ENCODE data around the gene PAX5. TPM values are rescaled to one million over a fixed set of nuclear protein-coding genes. Genes with fewer than 3 reads are reported as not detected.

PAX5 gene
- polyA plus RNA-seq, 1 of the 3 experiments (the other 2 are of a cell fraction) = 0.05 TPM

DNA sequence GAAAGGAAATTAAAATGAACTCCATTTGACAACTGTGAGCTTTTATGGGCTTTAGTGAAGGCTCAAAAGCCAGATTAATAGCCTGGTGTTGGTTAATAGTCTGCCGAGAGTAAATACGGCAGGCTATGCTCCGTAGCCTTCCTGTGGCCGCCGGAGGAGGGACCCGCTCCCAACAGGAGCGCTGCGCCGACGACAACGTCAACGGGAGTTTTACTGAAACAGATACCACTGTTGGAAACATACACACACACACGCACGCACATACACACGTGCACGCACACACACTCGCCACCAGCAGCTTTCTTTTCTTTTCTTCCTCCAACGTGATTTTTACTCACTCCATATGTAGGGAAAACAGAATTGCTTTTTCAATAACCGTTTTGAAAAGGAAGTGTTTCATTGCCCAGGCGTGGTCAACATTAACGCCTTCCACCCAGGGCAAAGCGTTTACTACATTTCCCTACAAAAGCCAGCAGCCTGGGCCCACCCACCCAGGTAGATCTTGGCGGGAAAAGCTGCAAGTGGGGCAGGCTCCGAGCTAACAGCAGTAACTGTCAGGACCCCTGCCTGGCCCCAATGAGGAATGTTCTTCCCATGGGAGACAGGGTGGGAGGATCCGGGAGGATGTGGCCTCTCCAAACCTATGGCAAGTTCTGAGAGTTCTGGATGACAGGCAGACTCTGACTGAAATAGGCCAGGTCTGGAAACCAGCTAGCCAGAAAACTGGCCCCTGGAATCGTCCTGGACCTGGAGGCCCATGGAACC is 72.3 kb downstream of the PAX5 start:
- H3K4me3 ChIP-seq (ENCODE audit: low read depth in 2 of 2, low read length in 1 of 2) = no peak overlapping the region
- ChIA-PET POLR2A (no interaction called here), CTCF (interaction anchor here (0.9 to 1.4 kb wide), 3 partner anchors 27 to 95 kb away, joined by 3 to 4 read pairs (median 3); no protein-coding TSS in a partner anchor)
- no peaks in the 10 kb centered on the region for H3K36me3 ChIP-seq (replicated peaks in 1 of 2; ENCODE audit: control insufficient read depth in 1 of 2, insufficient read depth in 2 of 2, low read length in 1 of 2)
- WGBS (ENCODE audit: low lambda C conversion rate) = 76% methylated on average over 26 of the region's 26 CpGs
- DNase-seq = no peak
- no peaks in the 10 kb centered on the region for H4K20me1 ChIP-seq (ENCODE audit: insufficient read depth)
- no peak overlapping the region for H2AFZ ChIP-seq (ENCODE audit: low read depth)
- H3K9me3 ChIP-seq = no peaks in the 10 kb centered on the region
- H3K9ac ChIP-seq = no peak overlapping the region
- H3K27ac ChIP-seq (ENCODE audit: low read depth in 2 of 2, low read length in 1 of 2) = no peak overlapping the region
- peaks cover 11% of the 10 kb centered on the region for H3K27me3 ChIP-seq (ENCODE audit: insufficient read depth)
- no peak overlapping the region for H3K4me2 ChIP-seq
- H3K79me2 ChIP-seq (ENCODE audit: insufficient read depth) = no peaks in the 10 kb centered on the region
- TF ChIP-seq CTCF (IDR thresholded peaks at IDR 0.05) (no peak), EP300 (IDR thresholded peaks at IDR 0.05; ENCODE audit: borderline replicate concordance in 1 of 2, low read depth in 1 of 2, low read length in 1 of 2) (no peak), SMC3 (IDR thresholded peaks at IDR 0.05; ENCODE audit: low read depth, low read length) (no peak), FOXJ3 (CRISPR knock-in tag; IDR thresholded peaks at IDR 0.05) (no peak), TAF1 (IDR thresholded peaks at IDR 0.05; ENCODE audit: borderline replicate concordance, low read depth, low read length) (no peak), MXI1 (IDR thresholded peaks at IDR 0.05; ENCODE audit: low read depth, low read length) (no peak), NFIC (IDR thresholded peaks at IDR 0.05; ENCODE audit: borderline replicate concordance) (no peak), TCF12 (IDR thresholded peaks at IDR 0.05) (no peak), RFX5 (IDR thresholded peaks at IDR 0.05; ENCODE audit: low read length) (no peak), IRF3 (IDR thresholded peaks at IDR 0.05; ENCODE audit: low read depth, low read length) (no peak), EZH2phosphoT487 (IDR thresholded peaks at IDR 0.05; ENCODE audit: borderline replicate concordance, low read depth) (no peak), TEAD4 (IDR thresholded peaks at IDR 0.05; ENCODE audit: borderline replicate concordance, insufficient read depth) (no peak), ELF1 (IDR thresholded peaks at IDR 0.05) (no peak), FOXM1 (IDR thresholded peaks at IDR 0.05; ENCODE audit: low read depth) (no peak)
- TF ChIP-seq, protein P1, sequence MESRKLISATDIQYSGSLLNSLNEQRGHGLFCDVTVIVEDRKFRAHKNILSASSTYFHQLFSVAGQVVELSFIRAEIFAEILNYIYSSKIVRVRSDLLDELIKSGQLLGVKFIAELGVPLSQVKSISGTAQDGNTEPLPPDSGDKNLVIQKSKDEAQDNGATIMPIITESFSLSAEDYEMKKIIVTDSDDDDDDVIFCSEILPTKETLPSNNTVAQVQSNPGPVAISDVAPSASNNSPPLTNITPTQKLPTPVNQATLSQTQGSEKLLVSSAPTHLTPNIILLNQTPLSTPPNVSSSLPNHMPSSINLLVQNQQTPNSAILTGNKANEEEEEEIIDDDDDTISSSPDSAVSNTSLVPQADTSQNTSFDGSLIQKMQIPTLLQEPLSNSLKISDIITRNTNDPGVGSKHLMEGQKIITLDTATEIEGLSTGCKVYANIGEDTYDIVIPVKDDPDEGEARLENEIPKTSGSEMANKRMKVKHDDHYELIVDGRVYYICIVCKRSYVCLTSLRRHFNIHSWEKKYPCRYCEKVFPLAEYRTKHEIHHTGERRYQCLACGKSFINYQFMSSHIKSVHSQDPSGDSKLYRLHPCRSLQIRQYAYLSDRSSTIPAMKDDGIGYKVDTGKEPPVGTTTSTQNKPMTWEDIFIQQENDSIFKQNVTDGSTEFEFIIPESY (IDR thresholded peaks at IDR 0.05; ENCODE audit: borderline replicate concordance, low read depth) = no peak
- H3K4me1 ChIP-seq (ENCODE audit: control insufficient read depth in 1 of 2, insufficient read depth in 2 of 2, low read depth in 1 of 2, low read length in 1 of 2) = no peaks in the 10 kb centered on the region
- H3K9me2 ChIP-seq = no peaks in the 10 kb centered on the region
- H3F3A ChIP-seq (replicated peaks; ENCODE audit: insufficient read depth) = no peaks in the 10 kb centered on the region
